Lung (tissue), 12 donors: Measurements from ENCODE around the gene FNDC10. TPM values are rescaled to one million over a fixed set of nuclear protein-coding genes. Genes with fewer than 3 reads are reported as not detected.
A peak's percentile ranks its signal among the peaks of the same experiment; 100 is the strongest.

Experiments
- ATAC-seq: fragments of 200-7000 bp; cut with Tn5 transposase; one replicate; pipeline ENCODE4 v1.9.1; 2020; ENCODE audit warnings: moderate number of reproducible peaks; ENCODE audit not compliant: insufficient read depth, low FRiP score
- DNase-seq, 3 donors: peaks; one replicate each; pipeline ENCODE4 v3.0.0-alpha.2; 2013 to 2017
- H3K27ac ChIP-seq, 2 donors: one replicate each; pipeline ENCODE4 v1.5.1; 2013; ENCODE audit warnings: mild to moderate bottlenecking in 2 of 2, moderate library complexity in 2 of 2, control low read depth in 1 of 2, inconsistent platforms in 1 of 2, low read depth in 1 of 2, low read length in 1 of 2
- H3K27me3 ChIP-seq, 3 donors: one replicate each; pipeline ENCODE4 v1.5.1; 2013; ENCODE audit warnings: low read length in 2 of 3; ENCODE audit not compliant: control insufficient read depth in 3 of 3, insufficient read depth in 3 of 3
- H3K36me3 ChIP-seq, 4 donors: one replicate each; pipeline ENCODE4 v1.5.1; 2013; ENCODE audit warnings: low read length in 4 of 4, mild to moderate bottlenecking in 1 of 4, moderate library complexity in 1 of 4; ENCODE audit not compliant: control insufficient read depth in 4 of 4, insufficient read depth in 4 of 4
- H3K4me1 ChIP-seq, 5 donors: one replicate each; pipeline ENCODE4 v1.5.1; 2013; ENCODE audit warnings: low read length in 5 of 5, mild to moderate bottlenecking in 2 of 5, moderate library complexity in 1 of 5; ENCODE audit not compliant: control insufficient read depth in 5 of 5, insufficient read depth in 5 of 5
- H3K4me3 ChIP-seq: one replicate; pipeline ENCODE4 v1.5.1; 2013; ENCODE audit warnings: mild to moderate bottlenecking, control low read depth, moderate library complexity
- H3K9ac ChIP-seq, 2 donors: one replicate each; pipeline ENCODE4 v1.5.1; 2013; ENCODE audit warnings: low read length in 2 of 2, control low read depth in 1 of 2; ENCODE audit not compliant: insufficient read depth in 1 of 2
- H3K9me3 ChIP-seq, 4 donors: one replicate each; pipeline ENCODE4 v1.5.1; 2013; ENCODE audit warnings: low read length in 3 of 4, mild to moderate bottlenecking in 1 of 4, moderate library complexity in 1 of 4; ENCODE audit not compliant: control insufficient read depth in 4 of 4, insufficient read depth in 3 of 4
- CTCF ChIP-seq: IDR thresholded peaks from 2 replicates; pipeline ENCODE4 v1.5.1; 2012; ENCODE audit warnings: mild to moderate bottlenecking; ENCODE audit errors: control extremely low read depth, extremely low read depth
- WGBS, 2 donors: extraction: QIAGEN DNeasy Blood & Tissue Kit; methylation state at CpG; one replicate each; pipeline ENCODE4 v1.1.7; 2013; 5-methylcytosine and 5-hydroxymethylcytosine counted together
- polyA plus RNA-seq, 2 donors: library from polyadenylated mRNA; stranded (reverse); fragments of 200-250 nt; gene quantifications; one replicate each; pipeline ENCODE4 v1.2.1, GENCODE V29; 2013
- total RNA-seq, 2 donors: library from RNA; depleted of rRNA in 1 of 2; stranded (reverse); fragments of >200 nt in 1 of 2; gene quantifications; one replicate each; pipeline ENCODE4 v1.2.1, GENCODE V29; 2014 to 2021
- donor health status: control.
- donor health status: control.
- donor health status: Bipolar disorder and iron deficiency.
- donor health status: healthy.
- donor health status: DM: yes; HTN: yes; CAD: no.

FNDC10 gene
- total and polyA plus RNA-seq, 4 donors, result 0.40 to 12.8 (median 6.6) TPM

GRCh38 chr1:1614954-1615255 lies 15.0 kb upstream of the FNDC10 start:
- Histone ChIP-seq H3K9ac (peak overlapping the region in 1 of 2 donors; percentile 38), H3K9me3 (no peaks in the 10 kb centered on the region), H3K4me1 (peaks cover 6 to 28% (median 13%) of the 10 kb centered on the region in 5 donors), H3K27ac (peak overlapping the region; percentile 84 to 100), H3K4me3 (peak overlapping the region; percentile 47), H3K36me3 (peaks cover 0 to 12% (median 9%) of the 10 kb centered on the region in 4 donors), H3K27me3 (no peaks in the 10 kb centered on the region)
- DNase-seq (no peak), ATAC-seq (no peak)
- TF ChIP-seq CTCF, result no peak
- WGBS, 2 donors, result 0% methylated on average over 23 of the region's 23 CpGs

- Histone ChIP-seq H3K9me3 (no peaks in the 10 kb centered on the region), H3K9ac (peak overlapping the region in 1 of 2 donors; percentile 38), H3K4me1 (peaks cover 6 to 28% (median 10%) of the 10 kb centered on the region in 5 donors), H3K27me3 (no peaks in the 10 kb centered on the region), H3K4me3 (peak overlapping the region; percentile 47), H3K36me3 (peaks cover 0 to 12% (median 9%) of the 10 kb centered on the region in 4 donors), H3K27ac (peak overlapping the region in 1 of 2 donors; percentile 84)
- WGBS, 2 donors, result 9 to 10% methylated on average over 30 of the region's 30 CpGs
- TF ChIP-seq CTCF, result no peak
- peak; percentile 44 to 80 (median 78) for DNase-seq
- no peak for ATAC-seq
Observed at GRCh38 chr1:1614204-1614953, 14.4 kb upstream of the FNDC10 start.

GRCh38 chr1:1613509-1614082 lies 13.7 kb upstream of the FNDC10 start:
- peaks cover 6 to 28% (median 10%) of the 10 kb centered on the region in 5 donors for H3K4me1 ChIP-seq
- no peak for DNase-seq
- no peak for ATAC-seq
- H3K4me3 ChIP-seq, result no peak overlapping the region
- H3K27me3 ChIP-seq, result no peaks in the 10 kb centered on the region
- peak overlapping the region in 1 of 2 donors; percentile 57 for H3K27ac ChIP-seq
- TF ChIP-seq CTCF, result no peak
- no peak overlapping the region for H3K9ac ChIP-seq
- peaks cover 0 to 12% (median 9%) of the 10 kb centered on the region in 4 donors for H3K36me3 ChIP-seq
- 54 to 69% methylated on average over 11 of the region's 11 CpGs for WGBS, 2 donors
- H3K9me3 ChIP-seq, result no peaks in the 10 kb centered on the region
